Omental fat pad (tissue), 4 donors: ENCODE results near the gene ARHGAP9. TPM values are rescaled to one million over a fixed set of nuclear protein-coding genes. Genes with fewer than 3 reads are reported as not detected.

Source experiments
- ATAC-seq: fragments of 150-250 bp; one replicate; pipeline ENCODE4 v1.9.1; 2016; ENCODE audit warnings: mild to moderate bottlenecking, moderate library complexity; ENCODE audit not compliant: low FRiP score
- DNase-seq: peaks from one replicate; pipeline ENCODE4 v3.0.0-alpha.2; 2019; ENCODE audit warnings: low spot score
- CTCF ChIP-seq, 3 donors: fragments of 450-650 bp; IDR thresholded peaks; one replicate each; pipeline ENCODE4 v1.5.1; 2016 to 2017; ENCODE audit warnings: antibody characterized with exemption in 3 of 3, mild to moderate bottlenecking in 3 of 3, moderate library complexity in 2 of 3
- total RNA-seq, 4 donors: library from RNA; depleted of rRNA; stranded (reverse); fragments of >200 nt; gene quantifications; one replicate each; pipeline ENCODE4 v1.1.0, GENCODE V29; 2016

Gene ARHGAP9
- total RNA-seq, 4 donors from 2014 or later, result 13.8 to 85.6 (median 29.8) TPM

DNA sequence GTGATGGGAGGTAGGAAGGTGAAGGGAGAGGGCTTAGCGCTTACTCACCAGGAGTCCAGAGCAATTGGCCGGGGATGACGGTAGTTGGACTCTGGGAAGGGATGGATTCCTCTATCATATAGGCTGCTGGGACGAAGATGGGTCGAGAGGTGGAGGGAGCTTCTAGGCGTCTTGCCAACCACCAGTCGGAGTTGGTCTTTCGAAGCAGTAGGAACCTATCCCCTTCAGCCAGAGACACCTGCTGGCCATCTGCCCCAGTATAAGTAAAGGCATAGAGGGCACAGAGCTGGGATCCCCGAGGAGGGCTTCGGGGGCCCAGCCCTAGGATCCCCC lies 657 bp downstream of the ARHGAP9 start:
- DNase-seq (no peak), ATAC-seq (no peak)
- TF ChIP-seq CTCF (IDR thresholded peaks at IDR 0.05), result no peak

DNA sequence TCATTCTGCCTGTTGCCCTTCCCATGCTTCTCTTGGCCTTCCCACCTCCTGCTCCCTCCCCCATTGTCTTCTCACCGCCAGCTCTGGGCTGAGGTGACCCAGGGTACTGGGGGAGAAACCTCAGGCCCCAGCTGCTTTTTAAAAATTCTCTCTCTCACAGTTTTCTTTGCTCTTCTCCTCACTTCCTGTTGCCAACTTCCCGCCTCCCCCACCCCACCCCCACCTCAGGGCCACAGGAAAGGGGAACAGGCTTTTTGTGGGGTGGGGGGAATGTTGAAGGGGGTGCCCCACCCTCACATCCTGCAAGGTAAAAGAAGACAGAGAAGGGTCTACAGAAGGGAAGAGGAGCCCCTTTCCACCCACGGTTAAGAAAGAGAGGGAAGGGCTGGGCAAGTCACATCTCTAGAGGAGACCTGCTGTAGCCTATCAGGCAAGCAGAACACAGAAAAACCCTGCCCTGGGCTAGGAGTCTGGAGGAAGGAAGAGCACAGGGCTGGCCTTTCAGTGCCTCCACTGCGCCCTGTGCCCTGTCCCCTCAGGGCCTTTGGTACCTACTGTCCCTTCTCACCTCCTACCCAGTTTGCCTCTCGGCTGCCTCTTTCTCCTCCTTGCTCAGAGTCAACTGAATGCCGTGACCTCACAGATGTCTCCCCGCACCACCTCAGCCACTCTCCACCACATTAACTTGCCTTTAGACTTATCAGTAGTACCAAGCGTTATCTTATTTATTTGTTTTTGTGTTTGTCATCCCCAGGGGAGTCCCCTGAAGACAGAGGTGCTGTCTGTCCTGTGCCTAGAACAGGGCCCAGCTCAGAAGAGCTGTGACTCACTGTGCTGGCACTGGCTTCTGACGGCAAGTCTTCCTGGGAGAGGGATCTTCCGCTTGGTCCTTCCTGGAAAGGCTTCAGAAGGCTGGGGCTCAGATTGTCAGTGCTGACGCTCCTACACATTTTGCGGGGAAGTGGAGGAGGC lies 1.7 kb downstream of the ARHGAP9 start:
- ATAC-seq (peak; percentile 64), DNase-seq (no peak)
- TF ChIP-seq CTCF (IDR thresholded peaks at IDR 0.05), result no peak

DNA sequence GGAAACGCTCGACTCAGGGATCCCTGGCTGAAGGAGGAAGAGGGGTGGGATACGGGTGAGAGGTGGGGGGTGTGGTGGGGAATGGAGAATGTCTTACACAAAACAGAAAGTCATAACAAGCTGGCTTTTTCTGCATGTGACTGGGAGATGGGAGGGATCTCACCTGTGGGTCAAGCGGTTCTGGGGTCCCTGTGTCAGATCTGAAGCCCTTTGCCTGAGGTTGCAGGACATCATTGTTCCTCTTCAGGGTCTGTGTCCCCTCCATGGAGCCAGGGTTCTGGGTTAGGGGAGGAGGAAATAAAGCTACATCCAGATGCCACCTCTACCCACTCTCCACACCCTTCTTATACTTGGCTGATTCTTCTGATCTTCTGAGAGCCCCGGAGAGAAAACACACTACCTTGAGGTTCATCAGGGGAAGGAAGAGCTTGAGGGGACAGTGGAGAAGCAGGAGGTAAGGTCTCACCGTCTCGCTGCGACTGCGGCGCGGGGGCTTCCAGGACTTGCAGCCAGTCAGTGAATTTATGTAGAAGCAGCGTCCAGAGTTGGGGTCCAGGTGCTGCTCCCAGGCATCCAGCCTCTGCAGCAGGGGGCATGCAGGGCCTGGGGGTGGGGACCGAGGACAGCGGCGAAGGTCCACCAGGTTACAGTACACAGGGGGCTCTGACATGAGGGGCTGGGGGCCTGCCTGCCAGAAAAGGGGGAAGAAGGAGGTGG lies 2.5 kb downstream of the ARHGAP9 start:
- ATAC-seq, result no peak
- no peak for DNase-seq
- no peak for TF ChIP-seq CTCF (IDR thresholded peaks at IDR 0.05)

GRCh38 chr12:57476162-57476992 lies 3.3 kb downstream of the ARHGAP9 start:
- ATAC-seq (no peak), DNase-seq (no peak)
- TF ChIP-seq CTCF (IDR thresholded peaks at IDR 0.05), result no peak

- ATAC-seq, result no peak
- no peak for TF ChIP-seq CTCF (IDR thresholded peaks at IDR 0.05)
- no peak for DNase-seq
Observed at GRCh38 chr12:57475271-57476161, 4.2 kb downstream of the ARHGAP9 start.

GRCh38 chr12:57474862-57475261 lies 4.8 kb downstream of the ARHGAP9 start:
- TF ChIP-seq CTCF (IDR thresholded peaks at IDR 0.05), result no peak
- no peak for DNase-seq
- no peak for ATAC-seq
